HG03378 (cell line): ENCODE measurements around the gene HDAC4.

ENCODE experiments used
- ATAC-seq: cut with Tn5 transposase; IDR thresholded peaks from one replicate; pipeline ENCODE4 v1.9.1; 2021; ENCODE audit warnings: mild to moderate bottlenecking, moderate library complexity; ENCODE audit not compliant: unreplicated experiment

HDAC4 gene

GRCh38 chr2:239025951-239026461, 374.8 kb downstream of the HDAC4 start:
- ATAC-seq, result no peak

- no peak for ATAC-seq
Measured at GRCh38 chr2:239025096-239025801, 375.6 kb downstream of the HDAC4 start.

- no peak for ATAC-seq
Measured at GRCh38 chr2:239024226-239024625, 376.6 kb downstream of the HDAC4 start.

GRCh38 chr2:239022437-239023260, 378.2 kb downstream of the HDAC4 start:
- no peak for ATAC-seq

- no peak for ATAC-seq
Measured at GRCh38 chr2:239021651-239022436, 379.0 kb downstream of the HDAC4 start.

GRCh38 chr2:239021224-239021623, 379.6 kb downstream of the HDAC4 start:
- ATAC-seq, result no peak

- ATAC-seq, result no peak
Measured at GRCh38 chr2:239020541-239021041, 380.2 kb downstream of the HDAC4 start.

GRCh38 chr2:239019183-239019581, 381.6 kb downstream of the HDAC4 start:
- ATAC-seq, result no peak

GRCh38 chr2:239018271-239019182, 382.3 kb downstream of the HDAC4 start:
- ATAC-seq, result no peak

- no peak for ATAC-seq
Measured at GRCh38 chr2:239017491-239018098, 383.2 kb downstream of the HDAC4 start.

GRCh38 chr2:239015901-239016675, 384.7 kb downstream of the HDAC4 start:
- ATAC-seq, result no peak

GRCh38 chr2:239015218-239015900, 385.5 kb downstream of the HDAC4 start:
- no peak for ATAC-seq

- no peak for ATAC-seq
Measured at GRCh38 chr2:239014458-239015217, 386.2 kb downstream of the HDAC4 start.

- ATAC-seq, result no peak
Measured at GRCh38 chr2:239013678-239013976, 387.2 kb downstream of the HDAC4 start.

- no peak for ATAC-seq
Measured at GRCh38 chr2:239012936-239013677, 387.7 kb downstream of the HDAC4 start.

- ATAC-seq, result no peak
Measured at GRCh38 chr2:239012228-239012627, 388.6 kb downstream of the HDAC4 start.

- ATAC-seq, result no peak
Measured at GRCh38 chr2:239009589-239009961, 391.2 kb downstream of the HDAC4 start.
